Smooth muscle cell (in vitro differentiated cells): ENCODE data around the gene EGFR. TPM values are rescaled to one million over a fixed set of nuclear protein-coding genes. Genes with fewer than 3 reads are reported as not detected.

ENCODE experiments used
- DNase-seq: peaks from one replicate; lab custom pipeline; 2025; ENCODE audit not compliant: unreplicated experiment; lab: John Stamatoyannopoulos, UW
- H2AFZ ChIP-seq: fragments of 200-600 bp; sonication (generic); 2 replicates; pipeline ENCODE4 v1.6.0; 2016; ENCODE audit warnings: antibody characterized with exemption, low read depth, mild to moderate bottlenecking
- H3F3A ChIP-seq: fragments of 200-600 bp; sonication (generic); 2 replicates; pipeline ENCODE4 v1.6.0; 2017; ENCODE audit warnings: antibody characterized with exemption, low read depth
- H3K27ac ChIP-seq: fragments of 200-600 bp; sonication (generic); 2 replicates; pipeline ENCODE4 v1.5.1; 2016; ENCODE audit warnings: low read depth, mild to moderate bottlenecking
- H3K27me3 ChIP-seq: fragments of 200-600 bp; sonication (generic); 2 replicates; pipeline ENCODE4 v1.6.1; 2016; ENCODE audit warnings: low read depth, mild to moderate bottlenecking
- H3K36me3 ChIP-seq: fragments of 200-600 bp; sonication (generic); 2 replicates; pipeline ENCODE4 v1.5.1; 2016; ENCODE audit warnings: low read depth
- H3K4me1 ChIP-seq: fragments of 200-600 bp; sonication (generic); 2 replicates; pipeline ENCODE4 v1.5.1; 2016; ENCODE audit warnings: low read depth
- H3K4me2 ChIP-seq: fragments of 200-600 bp; sonication (generic); 2 replicates; pipeline ENCODE4 v1.6.0; 2016; ENCODE audit warnings: mild to moderate bottlenecking
- H3K4me3 ChIP-seq: fragments of 200-600 bp; sonication (generic); 2 replicates; pipeline ENCODE4 v1.5.1; 2016; ENCODE audit warnings: mild to moderate bottlenecking
- H3K79me2 ChIP-seq: fragments of 200-600 bp; sonication (generic); 2 replicates; pipeline ENCODE4 v1.6.0; 2016; ENCODE audit warnings: low read depth, mild to moderate bottlenecking
- H3K9ac ChIP-seq: fragments of 200-600 bp; sonication (generic); 2 replicates; pipeline ENCODE4 v1.6.0; 2016; ENCODE audit warnings: low read depth
- H3K9me3 ChIP-seq: fragments of 200-600 bp; sonication (generic); replicated peaks from 2 replicates; pipeline ENCODE4 v1.5.1; 2016; ENCODE audit warnings: low read depth
- H4K20me1 ChIP-seq: fragments of 200-600 bp; sonication (generic); 2 replicates; pipeline ENCODE4 v1.6.0; 2016; ENCODE audit warnings: low read depth
- CTCF ChIP-seq: fragments of 200-600 bp; sonication (generic); IDR thresholded peaks from 2 replicates; pipeline ENCODE4 v1.5.1; 2017; ENCODE audit warnings: borderline replicate concordance, mild to moderate bottlenecking, antibody characterized with exemption; ENCODE audit not compliant: insufficient read depth, poor library complexity, severe bottlenecking
- WGBS: methylation state at CpG from one replicate; pipeline ENCODE4 v1.1.7; 2016; ENCODE audit warnings: low lambda C conversion rate; 5-methylcytosine and 5-hydroxymethylcytosine counted together
- polyA plus RNA-seq: library from polyadenylated mRNA; unstranded; fragments of >200 nt; fragmentation: Nextera tagmentation; extraction: Ambion mirVana; gene quantifications from 2 replicates; pipeline ENCODE4 v1.2.1, GENCODE V29; 2016
- total RNA-seq: library from RNA; depleted of rRNA; stranded (reverse); fragments of >200 nt; gene quantifications from 2 replicates; pipeline ENCODE4 v1.2.3, GENCODE V29; 2014

Gene EGFR
- total and polyA plus RNA-seq, 2 experiments from 2014 or later: 9.0 to 31.1 TPM

- Histone ChIP-seq H3K4me2 (no peak overlapping the region), H2AFZ (no peak overlapping the region), H3K4me3 (no peak overlapping the region), H3F3A (no peaks in the 10 kb centered on the region), H3K4me1 (no peaks in the 10 kb centered on the region), H3K36me3 (no peaks in the 10 kb centered on the region), H3K9ac (no peak overlapping the region), H3K27me3 (no peaks in the 10 kb centered on the region), H4K20me1 (no peaks in the 10 kb centered on the region), H3K27ac (no peak overlapping the region), H3K79me2 (no peaks in the 10 kb centered on the region), H3K9me3 (peaks cover 3% of the 10 kb centered on the region)
- no peak for TF ChIP-seq CTCF
- no peak for DNase-seq
- 85% methylated on average over 5 of the region's 5 CpGs for WGBS
These were observed 205.3 kb downstream of the EGFR start for GRCh38 chr7:55224111-55224510.

GRCh38 chr7:55224810-55225209, 206.0 kb downstream of the EGFR start:
- DNase-seq: no peak
- Histone ChIP-seq H3K36me3 (no peaks in the 10 kb centered on the region), H3K27ac (no peak overlapping the region), H4K20me1 (no peaks in the 10 kb centered on the region), H3K9ac (no peak overlapping the region), H3K4me2 (no peak overlapping the region), H3F3A (no peaks in the 10 kb centered on the region), H3K9me3 (peaks cover 6% of the 10 kb centered on the region), H3K79me2 (no peaks in the 10 kb centered on the region), H3K4me1 (no peaks in the 10 kb centered on the region), H3K27me3 (no peaks in the 10 kb centered on the region), H3K4me3 (no peak overlapping the region), H2AFZ (no peak overlapping the region)
- WGBS: 90% methylated on average over 2 of the region's 2 CpGs
- no peak for TF ChIP-seq CTCF

GRCh38 chr7:55230014-55230413, 211.2 kb downstream of the EGFR start:
- no peak overlapping the region for H2AFZ ChIP-seq
- no peaks in the 10 kb centered on the region for H3K79me2 ChIP-seq
- H3K4me2 ChIP-seq: no peak overlapping the region
- H3K27me3 ChIP-seq: no peaks in the 10 kb centered on the region
- 50% methylated on average over 1 of the region's 1 CpG for WGBS
- H4K20me1 ChIP-seq: no peaks in the 10 kb centered on the region
- no peak overlapping the region for H3K4me3 ChIP-seq
- DNase-seq: no peak
- no peak for TF ChIP-seq CTCF
- H3K9ac ChIP-seq: no peak overlapping the region
- H3K9me3 ChIP-seq: peaks cover 6% of the 10 kb centered on the region
- H3K27ac ChIP-seq: no peak overlapping the region
- no peaks in the 10 kb centered on the region for H3K36me3 ChIP-seq
- H3F3A ChIP-seq: no peaks in the 10 kb centered on the region
- no peaks in the 10 kb centered on the region for H3K4me1 ChIP-seq

- no peak overlapping the region for H3K9ac ChIP-seq
- H4K20me1 ChIP-seq: no peaks in the 10 kb centered on the region
- no peak for TF ChIP-seq CTCF
- DNase-seq: no peak
- no peaks in the 10 kb centered on the region for H3K79me2 ChIP-seq
- no peak overlapping the region for H3K4me2 ChIP-seq
- WGBS: 95% methylated on average over 7 of the region's 7 CpGs
- no peak overlapping the region for H2AFZ ChIP-seq
- H3K4me3 ChIP-seq: no peak overlapping the region
- no peaks in the 10 kb centered on the region for H3K36me3 ChIP-seq
- no peaks in the 10 kb centered on the region for H3K4me1 ChIP-seq
- H3K27ac ChIP-seq: no peak overlapping the region
- peaks cover 6% of the 10 kb centered on the region for H3K9me3 ChIP-seq
- H3K27me3 ChIP-seq: no peaks in the 10 kb centered on the region
- H3F3A ChIP-seq: no peaks in the 10 kb centered on the region
These were observed 213.0 kb downstream of the EGFR start for GRCh38 chr7:55231736-55232280.
